HepG2 (cell line): ENCODE results near the gene FCGR3A. TPM values are rescaled to one million over a fixed set of nuclear protein-coding genes. Genes with fewer than 3 reads are reported as not detected.
A peak's percentile ranks its signal among the peaks of the same experiment; 100 is the strongest.
"Not testable (repeated sequence)": the region's sequence is repeated elsewhere in the genome, so short reads cannot be mapped to it uniquely, and the experiment has no call there.

Source experiments
- ARID5B ChIP-seq: IDR thresholded peaks from 2 replicates; pipeline ENCODE4 v1.4.0; 2020; ENCODE audit warnings: mild to moderate bottlenecking, missing genetic modification reagents
- FOXP4 ChIP-seq: sonication (generic); formaldehyde crosslinking; IDR thresholded peaks from 2 replicates; pipeline ENCODE4 v1.4.0; 2020; ENCODE audit warnings: missing genetic modification reagents
- GFI1 ChIP-seq: sonication (generic); formaldehyde crosslinking; IDR thresholded peaks from 2 replicates; pipeline ENCODE4 v1.5.0; 2020; ENCODE audit warnings: missing genetic modification reagents, mild to moderate bottlenecking, borderline replicate concordance
- HMGXB4 ChIP-seq, 2 experiments: sonication (generic) in 1 of 2; formaldehyde crosslinking in 1 of 2; IDR thresholded peaks; 2 replicates each; pipeline versions ENCODE4 v1.4.0 to v1.6.1; 2018 to 2020; ENCODE audit warnings: missing genetic modification reagents in 2 of 2, borderline replicate concordance in 1 of 2, low read depth in 1 of 2, mild to moderate bottlenecking in 1 of 2, missing biosample characterization in 1 of 2
- KDM1A ChIP-seq: IDR thresholded peaks from 2 replicates; pipeline ENCODE4 v1.6.1; 2016; ENCODE audit warnings: missing compliant biosample characterization
- MAZ ChIP-seq, 2 experiments: sonication (generic) in 1 of 2; formaldehyde crosslinking in 1 of 2; IDR thresholded peaks; 2 replicates each; pipeline versions ENCODE4 v1.5.0 to v1.6.1; 2012 to 2020; ENCODE audit warnings: low read depth in 2 of 2, mild to moderate bottlenecking in 2 of 2, borderline replicate concordance in 1 of 2, improper control_type of control experiment in 1 of 2, low read length in 1 of 2, missing genetic modification reagents in 1 of 2, moderate library complexity in 1 of 2
- NFAT5 ChIP-seq: sonication (generic); formaldehyde crosslinking; IDR thresholded peaks from 2 replicates; pipeline ENCODE4 v1.4.0; 2020; ENCODE audit warnings: missing genetic modification reagents
- ZFP90 ChIP-seq: sonication (generic); formaldehyde crosslinking; IDR thresholded peaks from 2 replicates; pipeline ENCODE4 v1.8.0; 2022; ENCODE audit warnings: missing genetic modification reagents, mild to moderate bottlenecking, inconsistent platforms, borderline replicate concordance
- ZFP91 ChIP-seq: sonication (generic); formaldehyde crosslinking; IDR thresholded peaks from 2 replicates; pipeline ENCODE4 v1.9.0; 2022; ENCODE audit warnings: missing genetic modification reagents, mild to moderate bottlenecking, borderline replicate concordance
- ZNF264 ChIP-seq: sonication (generic); formaldehyde crosslinking; IDR thresholded peaks from 2 replicates; pipeline ENCODE4 v1.4.0; 2020; ENCODE audit warnings: missing genetic modification reagents
- polyA plus RNA-seq, 8 experiments: library from polyadenylated mRNA; depleted of rRNA in 3 of 8; stranded (reverse) in 7 of 8; unstranded in 1 of 8; fragments of >200 nt; fragmentation: Illumina TruSeq in 4 of 8; extraction: Trizol in 4 of 8; gene quantifications; 2 replicates each; pipeline versions ENCODE4 v1.2.1 to v1.2.3, GENCODE V29; 2011 to 2016; ENCODE audit warnings: low read depth in 4 of 8, missing spikeins in 1 of 8, mixed read lengths in 1 of 8; ENCODE audit not compliant: insufficient read depth in 1 of 8
- total RNA-seq, 5 experiments: library from RNA; depleted of rRNA; stranded (reverse); fragments of >200 nt; fragmentation: Illumina TruSeq; extraction: Trizol; gene quantifications; 2 replicates each; pipeline ENCODE4 v1.2.3, GENCODE V29; 2016; ENCODE audit warnings: low read depth in 1 of 5

The FCGR3A gene
- total and polyA plus RNA-seq, 2 of the 13 experiments (the other 11 are each of a cell fraction or from before 2014, with no cell fraction given), result not detected

- 0 out of 2 replicates have a peak, but pooled peaks have one; percentile 64 for TF ChIP-seq ZFP90 (CRISPR knock-in tag)
- peak; percentile 65 for TF ChIP-seq ZFP91 (CRISPR knock-in tag)
- peak; percentile 44; the same call in 1 of the 2 replicates for TF ChIP-seq NFAT5 (CRISPR knock-in tag)
- TF ChIP-seq ZNF264 (CRISPR knock-in tag), result 0 out of 2 replicates have a peak, but pooled peaks have one; percentile 39
- peak; percentile 59; the same call in 1 of the 2 replicates for TF ChIP-seq ARID5B (CRISPR knock-in tag)
- peak; percentile 57; the same call in 1 of the 2 replicates for TF ChIP-seq FOXP4
- peak; percentile 97 to 98 for TF ChIP-seq HMGXB4 (CRISPR knock-in tag; IDR thresholded peaks at IDR 0.05; ENCODE audit: borderline replicate concordance in 1 of 2, low read depth in 1 of 2)
- TF ChIP-seq GFI1 (CRISPR knock-in tag), result peak; percentile 33; the same call in 1 of the 2 replicates
- 0 out of 2 replicates have a peak, but pooled peaks have one; percentile 47 for TF ChIP-seq KDM1A (CRISPR knock-in tag)
- TF ChIP-seq MAZ (IDR thresholded peaks at IDR 0.05; ENCODE audit: borderline replicate concordance, low read depth, low read length), result not testable (repeated sequence)
- peak; percentile 65; the same call in 1 of the 2 replicates for TF ChIP-seq MAZ (CRISPR knock-in tag; IDR thresholded peaks at IDR 0.05; ENCODE audit: low read depth)
Observed at GRCh38 chr1:161539731-161540569, 9.7 kb downstream of the FCGR3A start (continued).
